Testis (tissue), 3 donors: ENCODE data around the gene ARHGEF4. TPM values are rescaled to one million over a fixed set of nuclear protein-coding genes. Genes with fewer than 3 reads are reported as not detected.

Experiments
- DNase-seq: peaks from one replicate; pipeline ENCODE4 v3.0.0-alpha.2; 2019
- H3K27ac ChIP-seq, 2 donors: fragments of 200-600 bp; sonication (generic); one replicate each; pipeline ENCODE4 v1.5.1; 2019
- H3K27me3 ChIP-seq: fragments of 200-600 bp; sonication (generic); one replicate; pipeline ENCODE4 v1.5.1; 2019
- H3K36me3 ChIP-seq: fragments of 200-600 bp; sonication (generic); one replicate; pipeline ENCODE4 v1.5.1; 2017; ENCODE audit warnings: low read depth; ENCODE audit errors: missing control alignments
- H3K4me1 ChIP-seq: fragments of 200-600 bp; sonication (generic); one replicate; pipeline ENCODE4 v1.5.1; 2019
- H3K4me3 ChIP-seq, 2 donors: fragments of 200-600 bp; sonication (generic); one replicate each; pipeline ENCODE4 v1.5.1; 2017 to 2019
- H3K9me3 ChIP-seq: fragments of 200-600 bp; sonication (generic); one replicate; pipeline ENCODE4 v1.5.1; 2017
- CTCF ChIP-seq, 3 experiments: fragments of 450-650 bp in 2 of 3; fragments of 200-600 bp in 1 of 3; sonication (generic) in 1 of 3; IDR thresholded peaks; one replicate each; pipeline ENCODE4 v1.5.1; 2016 to 2019; ENCODE audit warnings: antibody characterized with exemption in 3 of 3, mild to moderate bottlenecking in 2 of 3, moderate library complexity in 1 of 3
- POLR2A ChIP-seq: fragments of 450-650 bp; IDR thresholded peaks from one replicate; pipeline ENCODE4 v1.6.1; 2017; ENCODE audit warnings: antibody characterized with exemption, mild to moderate bottlenecking, moderate library complexity
- WGBS, 2 donors: methylation state at CpG; one replicate each; pipeline ENCODE4 v1.1.5; 2018; 5-methylcytosine and 5-hydroxymethylcytosine counted together
- intact Hi-C: fragments of 100-400 bp; cut with DNase I; formaldehyde crosslinking; loops from one replicate; pipeline ENCODE4 v1.15.1; 2023; ENCODE audit warnings: low total_unique reads
- polyA plus RNA-seq: library from polyadenylated mRNA; stranded (reverse); fragments of 350-450 nt; fragmentation: Illumina TruSeq; extraction: RNeasy Lipid Tissue Mini Kit (QIAGEN cat#74804); gene quantifications from one replicate; pipeline ENCODE4 v1.2.3, GENCODE V29; 2014; ENCODE audit warnings: low read depth, low replicate concordance; ENCODE audit not compliant: insufficient read depth
- total RNA-seq, 2 donors: library from RNA; depleted of rRNA; stranded (reverse); fragments of >200 nt; gene quantifications; one replicate each; pipeline ENCODE4 v1.2.3, GENCODE V29; 2016

ARHGEF4 gene
- total and polyA plus RNA-seq, 3 donors from 2014 or later, result 18.0 to 37.4 (median 36.3) TPM

- Histone ChIP-seq H3K27ac (no peak overlapping the region), H3K9me3 (no peaks in the 10 kb centered on the region), H3K4me3 (no peak overlapping the region), H3K27me3 (no peaks in the 10 kb centered on the region), H3K36me3 (no peaks in the 10 kb centered on the region), H3K4me1 (no peaks in the 10 kb centered on the region)
- intact Hi-C loops, result no loop called here
- DNase-seq, result no peak
- WGBS, 2 donors, result 86 to 92% methylated on average over 6 of the region's 6 CpGs
- TF ChIP-seq CTCF (IDR thresholded peaks at IDR 0.05), result no peak
- no peak for TF ChIP-seq POLR2A
These were observed 77.2 kb downstream of the ARHGEF4 start for GRCh38 chr2:130913891-130914290.

GRCh38 chr2:130915149-130915548 is 78.4 kb downstream of the ARHGEF4 start:
- no peak for DNase-seq
- intact Hi-C loops, result no loop called here
- WGBS, 2 donors, result 85 to 94% methylated on average over 3 to 5 of the region's 5 CpGs
- H3K4me3 ChIP-seq, result no peak overlapping the region
- no peaks in the 10 kb centered on the region for H3K9me3 ChIP-seq
- H3K27me3 ChIP-seq, result no peaks in the 10 kb centered on the region
- H3K27ac ChIP-seq, result no peak overlapping the region
- H3K4me1 ChIP-seq, result no peaks in the 10 kb centered on the region
- TF ChIP-seq CTCF (IDR thresholded peaks at IDR 0.05) (no peak), POLR2A (no peak)
- H3K36me3 ChIP-seq, result no peaks in the 10 kb centered on the region

GRCh38 chr2:130915595-130916437 is 79.1 kb downstream of the ARHGEF4 start:
- TF ChIP-seq CTCF (IDR thresholded peaks at IDR 0.05) (no peak), POLR2A (no peak)
- Histone ChIP-seq H3K4me3 (peak overlapping the region; percentile 24 to 44), H3K9me3 (no peaks in the 10 kb centered on the region), H3K27ac (no peak overlapping the region), H3K4me1 (no peaks in the 10 kb centered on the region), H3K27me3 (no peaks in the 10 kb centered on the region), H3K36me3 (no peaks in the 10 kb centered on the region)
- 36 to 71% methylated on average over 3 to 48 of the region's 50 CpGs for whole genome bisulfite sequencing, 2 donors
- no peak for DNase-seq
- intact Hi-C loops, result no loop called here

GRCh38 chr2:130916438-130916705 is 79.7 kb downstream of the ARHGEF4 start:
- Histone ChIP-seq H3K4me3 (peak overlapping the region; percentile 24 to 44), H3K36me3 (no peaks in the 10 kb centered on the region), H3K27ac (no peak overlapping the region), H3K27me3 (no peaks in the 10 kb centered on the region), H3K9me3 (no peaks in the 10 kb centered on the region), H3K4me1 (no peaks in the 10 kb centered on the region)
- 5 to 16% methylated on average over 10 to 19 of the region's 19 CpGs for WGBS, 2 donors
- intact Hi-C loops, result no loop called here
- no peak for DNase-seq
- TF ChIP-seq POLR2A (no peak), CTCF (IDR thresholded peaks at IDR 0.05) (no peak)
